NCI-H748 (cell line): ENCODE data around the gene ZNF18.

Experiments
- DNase-seq: peaks from one replicate; lab custom pipeline; 2025; ENCODE audit not compliant: unreplicated experiment; lab: John Stamatoyannopoulos, UW

The ZNF18 gene

DNA sequence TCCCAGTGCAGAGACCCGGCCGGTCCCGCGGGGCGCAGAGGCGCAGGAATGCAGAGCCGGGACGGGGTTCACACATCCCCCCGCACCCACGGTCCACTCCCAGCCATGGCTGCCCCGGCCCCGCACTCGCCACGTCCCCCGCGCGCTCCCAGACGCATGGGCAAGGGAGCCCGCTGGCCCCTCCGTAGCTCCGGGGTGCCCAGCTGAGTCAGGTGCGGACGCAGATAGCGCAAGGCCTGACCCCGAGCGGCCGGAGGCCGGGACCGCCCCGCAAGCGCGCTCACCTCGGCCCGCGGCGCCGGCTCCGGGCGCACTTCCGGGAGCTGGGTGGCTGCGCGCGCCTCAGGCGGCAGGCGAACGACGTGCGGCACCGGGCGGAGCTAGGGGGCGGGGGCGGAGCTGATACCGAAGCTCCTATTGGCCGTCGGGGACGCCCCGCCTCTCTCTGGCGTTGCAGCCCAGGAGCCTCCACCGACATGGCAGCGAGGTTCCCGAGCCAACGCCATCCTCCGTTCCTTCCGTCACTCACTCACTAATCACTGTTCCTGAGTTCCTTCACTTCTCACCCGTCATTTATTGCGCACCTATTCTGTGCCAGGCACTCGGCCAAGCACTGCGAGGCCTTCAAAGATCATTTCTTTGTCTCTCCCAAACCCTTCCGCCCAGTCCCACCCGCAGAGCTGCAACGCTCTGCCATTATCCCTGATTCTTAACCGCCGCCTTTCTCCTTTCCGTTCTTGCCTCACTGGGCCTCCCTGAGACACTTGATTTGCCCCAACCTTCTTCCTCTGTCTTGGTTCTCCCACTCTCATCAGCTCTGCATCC lies at the start of gene ZNF18:
Gene ZNF18 (minus strand): TSS at position 329 of the 825 bp plus-strand sequence. CDS start 4,646 bp downstream, outside the sequence.
- peak; percentile 97 for DNase-seq

- no peak for DNase-seq
Measured at GRCh38 chr17:12046786-12047185, 49.5 kb upstream of the ZNF18 start.

DNA sequence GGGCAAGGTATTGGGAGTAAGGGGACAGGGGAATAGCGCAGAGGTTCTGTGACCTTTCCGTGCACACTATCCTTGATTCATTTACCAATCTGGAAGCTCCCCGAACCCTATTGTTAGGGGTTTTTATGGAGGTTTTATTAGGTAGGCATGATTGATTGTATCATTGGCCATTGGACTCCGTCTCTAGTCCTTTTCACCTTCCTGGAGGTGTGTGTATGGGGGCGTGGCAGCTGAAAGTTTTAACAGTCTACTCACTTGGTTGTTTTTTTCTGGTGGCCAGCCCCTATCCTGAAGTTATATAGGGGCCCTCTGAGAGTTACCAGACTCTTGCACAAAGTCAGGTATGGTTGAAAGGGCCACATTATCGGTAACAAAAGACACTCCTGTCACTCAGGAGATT lies 46.4 kb upstream of the ZNF18 start:
- DNase-seq, result no peak

GRCh38 chr17:12041312-12041711 lies 44.0 kb upstream of the ZNF18 start:
- no peak for DNase-seq

- DNase-seq, result no peak
Measured at GRCh38 chr17:12040478-12040877, 43.2 kb upstream of the ZNF18 start.

- DNase-seq, result no peak
Measured at GRCh38 chr17:12037970-12038369, 40.7 kb upstream of the ZNF18 start.

- DNase-seq, result no peak
Measured at GRCh38 chr17:12035673-12036072, 38.4 kb upstream of the ZNF18 start.

- DNase-seq, result no peak
Measured at GRCh38 chr17:12034538-12034937, 37.3 kb upstream of the ZNF18 start.

GRCh38 chr17:12028611-12029010 lies 31.3 kb upstream of the ZNF18 start:
- no peak for DNase-seq

DNA sequence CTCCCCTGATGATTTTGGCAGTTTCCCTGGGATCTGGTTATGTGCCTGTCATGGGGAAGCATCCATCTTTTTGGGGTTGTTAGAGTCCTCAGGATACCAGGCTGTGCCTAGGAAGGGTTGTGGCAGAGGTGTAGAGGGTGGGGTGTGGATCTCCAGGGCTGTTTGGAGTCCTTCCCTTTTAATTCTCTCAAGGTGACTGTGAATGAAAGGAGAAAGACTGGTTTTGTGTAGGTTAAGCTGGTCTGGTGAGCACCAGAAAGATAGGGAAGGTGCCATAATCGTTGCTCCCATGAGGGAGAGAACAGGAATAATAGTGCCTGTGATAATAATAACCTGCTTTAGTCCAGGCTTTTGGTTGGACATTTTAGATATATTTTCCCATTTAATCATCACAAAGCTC lies 30.4 kb upstream of the ZNF18 start:
- no peak for DNase-seq

GRCh38 chr17:12024327-12024726 lies 27.1 kb upstream of the ZNF18 start:
- no peak for DNase-seq

DNA sequence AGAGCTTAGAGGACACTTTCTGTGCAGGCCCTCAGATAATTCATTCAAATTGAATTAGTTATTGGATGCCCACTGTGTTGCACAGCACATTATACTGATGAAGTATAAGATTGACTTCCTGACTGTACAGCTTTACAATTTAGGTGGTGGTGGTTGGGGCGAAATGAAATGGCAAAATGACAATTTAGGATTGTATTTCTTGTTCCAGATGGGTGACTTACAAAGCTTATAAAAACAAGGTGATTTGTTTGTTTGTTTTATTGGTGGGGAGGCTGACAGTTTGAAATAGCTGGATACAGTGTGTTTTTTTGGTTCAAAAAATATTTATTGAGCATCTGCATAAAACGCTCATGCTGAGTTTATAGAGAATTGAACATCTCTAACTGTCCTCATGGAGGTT lies 25.0 kb upstream of the ZNF18 start:
- DNase-seq, result no peak

DNA sequence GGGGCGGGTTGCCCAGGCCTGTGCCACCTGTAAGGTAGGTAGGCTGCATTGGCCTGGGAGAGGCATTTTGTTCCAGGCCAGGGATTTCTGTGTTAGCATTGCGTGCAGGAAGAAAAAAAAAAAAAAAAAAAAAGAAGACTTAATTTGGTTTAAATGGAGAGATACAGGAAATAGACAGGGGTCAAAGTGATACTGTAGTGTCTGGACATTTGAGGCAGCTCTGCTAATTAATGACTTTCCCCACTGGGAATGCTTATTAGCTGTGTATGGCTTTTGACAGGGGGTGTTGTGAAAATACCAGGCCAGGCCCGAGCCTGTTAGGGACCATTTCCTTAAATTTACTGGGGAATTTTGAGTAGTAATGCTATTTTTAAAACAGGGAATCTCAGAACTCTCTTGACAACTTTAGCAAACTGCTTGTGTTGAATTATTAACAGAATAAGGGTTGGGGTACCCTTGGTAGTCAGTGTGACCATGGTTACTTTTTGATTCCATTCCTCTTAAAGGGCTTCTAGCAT lies 24.4 kb upstream of the ZNF18 start:
- DNase-seq, result no peak

GRCh38 chr17:12020642-12021622 lies 23.7 kb upstream of the ZNF18 start, which contains the start of gene MAP2K4:
Gene MAP2K4, plus strand, starts transcription at chr17:12020877. Its CDS starts 10 bp downstream, at chr17:12020887.
- peak; percentile 90 for DNase-seq

GRCh38 chr17:12007466-12007865 lies 10.2 kb upstream of the ZNF18 start:
- DNase-seq, result no peak

GRCh38 chr17:11999696-12000095 lies 2.4 kb upstream of the ZNF18 start:
- DNase-seq, result no peak

DNA sequence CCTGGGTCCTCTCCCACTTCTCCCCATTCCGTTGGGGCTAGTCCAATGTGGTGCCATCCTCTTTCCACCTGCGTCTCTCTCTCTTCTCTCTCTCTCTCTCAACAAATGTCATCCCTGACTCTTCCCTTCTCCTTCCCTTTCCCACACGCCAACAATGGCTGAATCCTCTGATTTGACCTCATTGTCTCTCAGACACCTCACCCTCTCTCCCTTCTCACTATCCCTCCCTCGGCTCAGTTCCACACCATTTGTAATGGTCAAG lies 628 bp upstream of the ZNF18 start:
- peak; percentile 33 for DNase-seq

DNA sequence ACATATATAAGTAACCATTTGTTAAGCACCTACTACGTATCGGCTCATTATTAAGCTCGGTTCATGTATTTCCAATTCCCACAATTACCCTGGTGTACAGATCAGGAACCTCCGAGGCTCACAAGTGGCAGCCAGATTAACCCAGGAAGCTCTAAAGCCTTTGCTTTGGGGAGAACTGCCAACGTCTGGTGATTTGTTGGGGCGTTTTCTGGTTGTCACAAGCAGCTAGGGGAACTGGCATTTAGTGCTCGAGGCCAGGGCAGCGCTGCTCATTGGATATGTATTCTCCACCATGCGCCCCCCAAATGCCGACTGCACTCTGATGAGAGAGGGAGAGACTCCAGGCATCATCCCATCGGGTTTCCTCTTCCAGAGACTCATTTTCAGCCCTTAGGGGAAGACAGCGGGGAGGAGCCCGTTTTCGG lies 541 bp downstream of the ZNF18 start:
- peak; percentile 69 for DNase-seq

- DNase-seq, result no peak
Measured at GRCh38 chr17:11991461-11991860, 5.8 kb downstream of the ZNF18 start.

- no peak for DNase-seq
Measured at GRCh38 chr17:11990363-11990983, 6.8 kb downstream of the ZNF18 start.

DNA sequence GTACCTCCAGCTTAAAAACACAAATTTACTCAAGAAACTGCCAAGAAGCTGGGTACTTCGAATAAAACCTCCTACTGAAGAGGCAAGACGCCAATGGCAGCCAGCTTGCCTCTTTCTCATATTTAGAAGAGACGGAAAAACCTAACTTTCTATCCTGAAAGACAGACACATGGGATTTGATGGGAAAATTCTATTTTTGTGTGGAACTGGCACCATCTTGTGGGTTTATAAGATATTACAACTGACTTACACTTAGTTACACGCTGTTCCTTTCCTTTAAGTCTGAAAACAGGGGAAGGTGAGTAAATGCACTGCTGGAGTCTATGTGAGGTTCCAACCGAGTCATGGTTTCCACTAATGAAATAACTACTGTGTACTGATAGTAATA lies 10.3 kb downstream of the ZNF18 start:
- DNase-seq, result peak; percentile 49
